ENCODE results near the gene ASIC3.
"Not testable (repeated sequence)": the region's sequence is repeated elsewhere in the genome, so short reads cannot be mapped to it uniquely, and the experiment has no call there.

ASIC3 gene

GRCh38 chr7:151035026-151035717, 13.2 kb upstream of the ASIC3 start:
- no peak for TF ChIP-seq ZFX (IDR thresholded peaks at IDR 0.05)
- no peak for TF ChIP-seq CTCF (conservative IDR thresholded peaks at IDR 0.05)
- no peak overlapping the region for H3K27ac ChIP-seq

- no peak overlapping the region for H3K27ac ChIP-seq
- TF ChIP-seq CTCF (conservative IDR thresholded peaks at IDR 0.05): no peak
- no peak for TF ChIP-seq ZFX (IDR thresholded peaks at IDR 0.05)
Observed at GRCh38 chr7:151035902-151036301, 12.4 kb upstream of the ASIC3 start.

- no peak overlapping the region for H3K27ac ChIP-seq
- TF ChIP-seq ZFX (IDR thresholded peaks at IDR 0.05): no peak
- no peak for TF ChIP-seq CTCF (conservative IDR thresholded peaks at IDR 0.05)
Observed at GRCh38 chr7:151038951-151039849, 9.1 kb upstream of the ASIC3 start.

GRCh38 chr7:151039850-151040548, 8.3 kb upstream of the ASIC3 start:
- H3K27ac ChIP-seq: no peak overlapping the region
- TF ChIP-seq CTCF (conservative IDR thresholded peaks at IDR 0.05): no peak
- TF ChIP-seq ZFX (IDR thresholded peaks at IDR 0.05): no peak

- no peak overlapping the region for H3K27ac ChIP-seq
- TF ChIP-seq CTCF (conservative IDR thresholded peaks at IDR 0.05) (no peak), ZFX (IDR thresholded peaks at IDR 0.05) (no peak)
Observed at GRCh38 chr7:151040616-151041375, 7.5 kb upstream of the ASIC3 start.

- not testable (repeated sequence) for H3K27ac ChIP-seq
Observed at GRCh38 chr7:151043449-151043848, 4.9 kb upstream of the ASIC3 start.

GRCh38 chr7:151043959-151044358, 4.4 kb upstream of the ASIC3 start:
- no peak overlapping the region for H3K27ac ChIP-seq
- TF ChIP-seq CTCF (conservative IDR thresholded peaks at IDR 0.05): no peak
- TF ChIP-seq ZFX (IDR thresholded peaks at IDR 0.05): no peak
